Stomach (tissue), 4 donors: ENCODE measurements around the gene MZT2B.
"Not testable (repeated sequence)": the region's sequence is repeated elsewhere in the genome, so short reads cannot be mapped to it uniquely, and the experiment has no call there.

Experiments
- CTCF ChIP-seq, 7 experiments: fragments of 450-650 bp in 4 of 7; fragments of 200-600 bp in 3 of 7; sonication (generic) in 3 of 7; IDR thresholded peaks; one replicate each; pipeline ENCODE4 v1.5.1; 2016 to 2019; ENCODE audit warnings: antibody characterized with exemption in 7 of 7, control low read depth in 2 of 7, mild to moderate bottlenecking in 1 of 7
- POLR2AphosphoS5 ChIP-seq, 3 donors: sonication (generic); formaldehyde crosslinking; IDR thresholded peaks; one replicate each; pipeline ENCODE4 v1.6.1; 2016; ENCODE audit warnings: antibody characterized with exemption in 3 of 3

GRCh38 chr2:130188958-130189357 is 6.9 kb downstream of the MZT2B start:
- TF ChIP-seq POLR2AphosphoS5, CTCF (IDR thresholded peaks at IDR 0.05): not testable (repeated sequence)
